Natural killer cell (primary cell): ENCODE data around the gene FIZ1. TPM values are rescaled to one million over a fixed set of nuclear protein-coding genes. Genes with fewer than 3 reads are reported as not detected.

Experiments used
- ATAC-seq, 3 donors: fragments of 150-1000 bp in 2 of 3; fragments of 200-7000 bp in 1 of 3; cut with Tn5 transposase; 1 replicate in 1 of 3; 2 replicates in 2 of 3; pipeline ENCODE4 v1.10.0; 2021; ENCODE audit warnings: mild to moderate bottlenecking in 2 of 3, moderate library complexity in 2 of 3
- DNase-seq, 2 donors: peaks; one replicate each; pipeline versions ENCODE4 v3.0.0 to v3.0.0-alpha.2; 2013 to 2021; ENCODE audit warnings: mixed read lengths in 1 of 2
- H3K27ac ChIP-seq: one replicate; pipeline ENCODE4 v1.5.1; 2013; ENCODE audit warnings: mild to moderate bottlenecking, low read length
- H3K27me3 ChIP-seq: one replicate; pipeline ENCODE4 v1.6.1; 2013; ENCODE audit warnings: low read length; ENCODE audit not compliant: control insufficient read depth, insufficient read depth
- H3K36me3 ChIP-seq: one replicate; pipeline ENCODE4 v1.6.1; 2013; ENCODE audit warnings: low read length; ENCODE audit not compliant: control insufficient read depth, insufficient read depth
- H3K4me1 ChIP-seq: one replicate; pipeline ENCODE4 v1.6.1; 2013; ENCODE audit warnings: low read length; ENCODE audit not compliant: control insufficient read depth, insufficient read depth
- H3K4me3 ChIP-seq: one replicate; pipeline ENCODE4 v1.5.1; 2013; ENCODE audit warnings: low read length
- H3K9me3 ChIP-seq: one replicate; pipeline ENCODE4 v1.6.1; 2013; ENCODE audit warnings: low read length; ENCODE audit not compliant: control insufficient read depth, insufficient read depth
- H3K27ac Mint-ChIP-seq, 2 donors: one replicate each; pipeline ENCODE4 v1.8.0; 2022; ENCODE audit warnings: mild to moderate bottlenecking in 2 of 2, mixed read lengths in 2 of 2, moderate library complexity in 1 of 2
- H3K27me3 Mint-ChIP-seq, 2 donors: one replicate each; pipeline ENCODE4 v1.8.0; 2022; ENCODE audit warnings: low read depth in 2 of 2, mixed read lengths in 2 of 2
- H3K36me3 Mint-ChIP-seq: one replicate; pipeline ENCODE4 v1.8.0; 2022; ENCODE audit warnings: mixed read lengths
- H3K4me1 Mint-ChIP-seq, 2 donors: one replicate each; pipeline ENCODE4 v1.8.0; 2022; ENCODE audit warnings: mixed read lengths in 2 of 2
- H3K4me3 Mint-ChIP-seq: one replicate; pipeline ENCODE4 v1.8.0; 2022; ENCODE audit warnings: mild to moderate bottlenecking, moderate library complexity, mixed read lengths
- H3K9me3 Mint-ChIP-seq, 2 donors: one replicate each; pipeline ENCODE4 v1.8.0; 2022; ENCODE audit warnings: mixed read lengths in 2 of 2
- CTCF ChIP-seq: fragments of 200-600 bp; IDR thresholded peaks from one replicate; pipeline ENCODE4 v1.8.0; 2022; ENCODE audit warnings: antibody characterized with exemption
- WGBS: methylation state at CpG from one replicate; pipeline ENCODE4 v1.1.7; 2013; ENCODE audit warnings: missing lambda C conversion rate; ENCODE audit not compliant: insufficient coverage; 5-methylcytosine and 5-hydroxymethylcytosine counted together
- intact Hi-C: fragments of 100-400 bp; cut with micrococcal nuclease; formaldehyde crosslinking; loops from one replicate; pipeline ENCODE4 v1.14.2; 2022
- total RNA-seq, 4 donors: library from RNA; stranded (reverse); fragments of 120-200 nt in 1 of 4; gene quantifications; one replicate each; pipeline versions ENCODE4 v1.2.3 to v1.2.4, GENCODE V29; 2013 to 2022

Gene FIZ1
- total RNA-seq, 3 donors from 2014 or later (not counting 1 experiment from before 2014, with no cell fraction given), result 8.5 to 18.2 (median 10.3) TPM

GRCh38 chr19:55632463-55632834 is 33.1 kb upstream of the FIZ1 start:
- peaks cover 34 to 40% of the 10 kb centered on the region in 2 donors for H3K4me1 Mint-ChIP-seq
- DNase-seq, result peak; percentile 74 to 97
- 50% methylated on average over 2 of the region's 3 CpGs for WGBS
- ATAC-seq, result peak; percentile 62 to 83 (median 63)
- peak overlapping the region; percentile 15 to 77 for H3K27ac Mint-ChIP-seq
- intact Hi-C loops, result loop anchor here (10.0 kb wide), 1 partner anchor 172 kb away; no protein-coding TSS in a partner anchor
- peak overlapping the region; percentile 11 for H3K4me3 Mint-ChIP-seq
- no peak overlapping the region for H3K4me3 ChIP-seq
- H3K9me3 Mint-ChIP-seq, result no peaks in the 10 kb centered on the region
- peak; percentile 75 for TF ChIP-seq CTCF
- no peaks in the 10 kb centered on the region for H3K36me3 Mint-ChIP-seq
- H3K4me1 ChIP-seq, result peaks cover 39% of the 10 kb centered on the region
- H3K27me3 Mint-ChIP-seq, result no peaks in the 10 kb centered on the region
- H3K27me3 ChIP-seq, result no peaks in the 10 kb centered on the region
- no peaks in the 10 kb centered on the region for H3K36me3 ChIP-seq
- no peaks in the 10 kb centered on the region for H3K9me3 ChIP-seq
- H3K27ac ChIP-seq, result no peak overlapping the region

- intact Hi-C loops, result no loop called here
- DNase-seq (peak in 1 of 2 donors; percentile 90), ATAC-seq (no peak)
- Mint-ChIP-seq H3K36me3 (no peaks in the 10 kb centered on the region), H3K4me1 (peaks cover 14 to 18% of the 10 kb centered on the region in 2 donors), H3K9me3 (no peaks in the 10 kb centered on the region), H3K27ac (no peak overlapping the region), H3K27me3 (no peaks in the 10 kb centered on the region), H3K4me3 (peak overlapping the region; percentile 6)
- Histone ChIP-seq H3K4me3 (no peak overlapping the region), H3K36me3 (no peaks in the 10 kb centered on the region), H3K27me3 (no peaks in the 10 kb centered on the region), H3K9me3 (no peaks in the 10 kb centered on the region), H3K27ac (no peak overlapping the region), H3K4me1 (peaks cover 10% of the 10 kb centered on the region)
- no peak for TF ChIP-seq CTCF
- 68% methylated on average over 10 of the region's 11 CpGs for WGBS
These were observed 27.0 kb upstream of the FIZ1 start for GRCh38 chr19:55626350-55626749.

DNA sequence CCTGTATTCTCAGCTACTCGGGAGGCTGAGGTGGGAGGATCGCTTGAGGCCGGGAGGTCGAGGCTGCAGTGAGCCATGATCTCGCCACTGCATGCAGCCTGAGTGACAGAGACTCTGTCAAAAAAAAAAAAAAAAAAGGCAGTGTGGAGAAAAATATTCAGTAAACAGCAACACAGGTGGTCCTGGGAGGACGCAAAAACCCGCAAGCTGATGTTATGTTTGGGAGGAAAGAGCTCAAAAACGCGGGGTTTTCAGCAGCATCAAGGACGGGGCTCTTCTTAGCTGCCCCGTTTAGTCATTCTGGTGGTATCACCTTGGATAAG is 25.6 kb upstream of the FIZ1 start:
- no peak for TF ChIP-seq CTCF
- H3K36me3 Mint-ChIP-seq, result no peaks in the 10 kb centered on the region
- H3K27ac Mint-ChIP-seq, result peak overlapping the region; percentile 88 to 98
- peaks cover 14 to 27% of the 10 kb centered on the region in 2 donors for H3K4me1 Mint-ChIP-seq
- Histone ChIP-seq H3K27me3 (no peaks in the 10 kb centered on the region), H3K9me3 (no peaks in the 10 kb centered on the region), H3K4me1 (peaks cover 19% of the 10 kb centered on the region), H3K36me3 (no peaks in the 10 kb centered on the region), H3K4me3 (peak overlapping the region; percentile 64), H3K27ac (peak overlapping the region; percentile 97)
- peak overlapping the region; percentile 87 for H3K4me3 Mint-ChIP-seq
- intact Hi-C loops, result no loop called here
- no peak for DNase-seq
- H3K9me3 Mint-ChIP-seq, result no peaks in the 10 kb centered on the region
- H3K27me3 Mint-ChIP-seq, result no peaks in the 10 kb centered on the region
- 56% methylated on average over 11 of the region's 11 CpGs for WGBS
- ATAC-seq, result no peak
